Subcutaneous abdominal adipose tissue (tissue), 5 donors: ENCODE results near the gene IBTK.
"Not testable (repeated sequence)": the region's sequence is repeated elsewhere in the genome, so short reads cannot be mapped to it uniquely, and the experiment has no call there.

Experiments used
- H3K27ac ChIP-seq: one replicate; pipeline ENCODE4 v1.7.0; 2013; ENCODE audit warnings: low read depth, mild to moderate bottlenecking, inconsistent platforms, low read length, moderate library complexity
- H3K27me3 ChIP-seq, 5 donors: one replicate each; pipeline ENCODE4 v1.7.0; 2013; ENCODE audit warnings: low read length in 5 of 5, inconsistent platforms in 1 of 5; ENCODE audit not compliant: control insufficient read depth in 5 of 5, insufficient read depth in 4 of 5
- H3K36me3 ChIP-seq, 5 donors: one replicate each; pipeline ENCODE4 v1.7.0; 2013; ENCODE audit warnings: low read length in 5 of 5; ENCODE audit not compliant: control insufficient read depth in 5 of 5, insufficient read depth in 5 of 5
- H3K4me1 ChIP-seq, 5 donors: one replicate each; pipeline ENCODE4 v1.7.0; 2013; ENCODE audit warnings: low read length in 5 of 5, mild to moderate bottlenecking in 3 of 5, moderate library complexity in 1 of 5; ENCODE audit not compliant: control insufficient read depth in 5 of 5, insufficient read depth in 5 of 5
- H3K4me3 ChIP-seq, 5 donors: one replicate each; pipeline ENCODE4 v1.7.0; 2013; ENCODE audit warnings: low read length in 5 of 5, low read depth in 1 of 5
- H3K9ac ChIP-seq, 5 donors: one replicate each; pipeline ENCODE4 v1.7.0; 2013; ENCODE audit warnings: low read length in 5 of 5, mild to moderate bottlenecking in 4 of 5, moderate library complexity in 3 of 5
- H3K9me3 ChIP-seq, 5 donors: one replicate each; pipeline ENCODE4 v1.7.0; 2013; ENCODE audit warnings: low read length in 5 of 5; ENCODE audit not compliant: control insufficient read depth in 5 of 5
- donor health status: healthy.
- donor health status: healthy.
- donor health status: healthy.
- donor health status: healthy.
- donor health status: healthy.

IBTK gene

GRCh38 chr6:82211326-82211725 lies 36.2 kb downstream of the IBTK start:
- Histone ChIP-seq H3K27me3 (no peaks in the 10 kb centered on the region), H3K9ac (no peak overlapping the region), H3K9me3 (no peaks in the 10 kb centered on the region), H3K27ac (no peak overlapping the region), H3K36me3 (peaks cover 38 to 53% (median 48%) of the 10 kb centered on the region in 5 donors), H3K4me1 (peaks cover 0 to 2% (median under 1%) of the 10 kb centered on the region in 5 donors), H3K4me3 (no peak overlapping the region)

- Histone ChIP-seq H3K9me3 (no peaks in the 10 kb centered on the region), H3K4me1 (peaks cover 0 to 13% (median 9%) of the 10 kb centered on the region in 5 donors), H3K27ac (no peak overlapping the region), H3K4me3 (no peak overlapping the region), H3K9ac (no peak overlapping the region), H3K36me3 (peaks cover 22 to 39% (median 35%) of the 10 kb centered on the region in 5 donors), H3K27me3 (no peaks in the 10 kb centered on the region)
These were observed 38.6 kb downstream of the IBTK start for GRCh38 chr6:82208913-82209312.

GRCh38 chr6:82205930-82206392 lies 41.6 kb downstream of the IBTK start:
- Histone ChIP-seq H3K27ac (peak overlapping the region; percentile 19), H3K36me3 (peaks cover 28 to 47% (median 44%) of the 10 kb centered on the region in 5 donors), H3K9me3 (no peaks in the 10 kb centered on the region), H3K4me1 (peaks cover 0 to 13% (median 9%) of the 10 kb centered on the region in 5 donors), H3K4me3 (no peak overlapping the region), H3K9ac (peak overlapping the region in 1 of 5 donors; percentile 2), H3K27me3 (no peaks in the 10 kb centered on the region)

GRCh38 chr6:82204020-82204419 lies 43.5 kb downstream of the IBTK start:
- Histone ChIP-seq H3K4me1 (peaks cover 0 to 13% (median 9%) of the 10 kb centered on the region in 5 donors), H3K36me3 (peaks cover 36 to 53% (median 46%) of the 10 kb centered on the region in 5 donors)

GRCh38 chr6:82197784-82198183 lies 49.8 kb downstream of the IBTK start:
- peaks cover 28 to 63% (median 53%) of the 10 kb centered on the region in 5 donors for H3K36me3 ChIP-seq

More at GRCh38 chr6:82204020-82204419, 43.5 kb downstream of the IBTK start:
- H3K9ac ChIP-seq, result no peak overlapping the region
- no peak overlapping the region for H3K27ac ChIP-seq
- H3K9me3 ChIP-seq, result no peaks in the 10 kb centered on the region
- no peak overlapping the region for H3K4me3 ChIP-seq
- no peaks in the 10 kb centered on the region for H3K27me3 ChIP-seq

GRCh38 chr6:82197245-82197644 lies 50.3 kb downstream of the IBTK start:
- H3K27me3 ChIP-seq, result not testable (repeated sequence)

More at GRCh38 chr6:82197784-82198183, 49.8 kb downstream of the IBTK start:
- Histone ChIP-seq H3K9me3 (no peaks in the 10 kb centered on the region), H3K27ac (no peak overlapping the region), H3K9ac (no peak overlapping the region), H3K4me3 (no peak overlapping the region), H3K27me3 (no peaks in the 10 kb centered on the region), H3K4me1 (peaks cover 0 to 14% (median 7%) of the 10 kb centered on the region in 5 donors)

GRCh38 chr6:82196161-82196560 lies 51.4 kb downstream of the IBTK start:
- Histone ChIP-seq H3K9me3 (no peaks in the 10 kb centered on the region), H3K9ac (peak overlapping the region in 1 of 5 donors; percentile 24), H3K36me3 (peaks cover 31 to 63% (median 51%) of the 10 kb centered on the region in 5 donors), H3K4me1 (peaks cover 0 to 14% (median 7%) of the 10 kb centered on the region in 5 donors), H3K27me3 (no peaks in the 10 kb centered on the region), H3K4me3 (no peak overlapping the region), H3K27ac (peak overlapping the region; percentile 33)

More at GRCh38 chr6:82197245-82197644, 50.3 kb downstream of the IBTK start:
- peaks cover 0 to 14% (median 7%) of the 10 kb centered on the region in 5 donors for H3K4me1 ChIP-seq
- H3K36me3 ChIP-seq, result peaks cover 27 to 62% (median 48%) of the 10 kb centered on the region in 5 donors
- not testable (repeated sequence) for H3K4me3 ChIP-seq, H3K9me3 ChIP-seq, H3K9ac ChIP-seq
- peak overlapping the region; percentile 46 for H3K27ac ChIP-seq

- Histone ChIP-seq H3K4me3 (no peak overlapping the region), H3K9me3 (no peaks in the 10 kb centered on the region), H3K36me3 (peaks cover 33 to 67% (median 54%) of the 10 kb centered on the region in 5 donors), H3K9ac (peak overlapping the region in 1 of 5 donors; percentile 56), H3K27ac (peak overlapping the region; percentile 33), H3K4me1 (peaks cover 0 to 14% (median 7%) of the 10 kb centered on the region in 5 donors), H3K27me3 (no peaks in the 10 kb centered on the region)
These were observed 51.9 kb downstream of the IBTK start for GRCh38 chr6:82195619-82196018.

GRCh38 chr6:82185948-82186535 lies 61.5 kb downstream of the IBTK start:
- Histone ChIP-seq H3K4me1 (peaks cover 0 to 8% (median 5%) of the 10 kb centered on the region in 5 donors), H3K27me3 (no peaks in the 10 kb centered on the region), H3K4me3 (no peak overlapping the region), H3K9ac (no peak overlapping the region), H3K27ac (no peak overlapping the region), H3K36me3 (peaks cover 22 to 52% (median 36%) of the 10 kb centered on the region in 5 donors), H3K9me3 (no peaks in the 10 kb centered on the region)

GRCh38 chr6:82183642-82184282 lies 63.8 kb downstream of the IBTK start:
- Histone ChIP-seq H3K9me3 (no peaks in the 10 kb centered on the region), H3K27ac (no peak overlapping the region), H3K27me3 (no peaks in the 10 kb centered on the region), H3K4me1 (peaks cover 0 to 8% (median 5%) of the 10 kb centered on the region in 5 donors), H3K36me3 (peaks cover 19 to 58% (median 26%) of the 10 kb centered on the region in 5 donors), H3K9ac (no peak overlapping the region), H3K4me3 (no peak overlapping the region)
